ENCODE results near the gene SOST.

SOST gene

GRCh38 chr17:43774304-43775250 is 16.0 kb upstream of the SOST start:
- DNase-seq (ENCODE audit: low spot score): no peak

DNA sequence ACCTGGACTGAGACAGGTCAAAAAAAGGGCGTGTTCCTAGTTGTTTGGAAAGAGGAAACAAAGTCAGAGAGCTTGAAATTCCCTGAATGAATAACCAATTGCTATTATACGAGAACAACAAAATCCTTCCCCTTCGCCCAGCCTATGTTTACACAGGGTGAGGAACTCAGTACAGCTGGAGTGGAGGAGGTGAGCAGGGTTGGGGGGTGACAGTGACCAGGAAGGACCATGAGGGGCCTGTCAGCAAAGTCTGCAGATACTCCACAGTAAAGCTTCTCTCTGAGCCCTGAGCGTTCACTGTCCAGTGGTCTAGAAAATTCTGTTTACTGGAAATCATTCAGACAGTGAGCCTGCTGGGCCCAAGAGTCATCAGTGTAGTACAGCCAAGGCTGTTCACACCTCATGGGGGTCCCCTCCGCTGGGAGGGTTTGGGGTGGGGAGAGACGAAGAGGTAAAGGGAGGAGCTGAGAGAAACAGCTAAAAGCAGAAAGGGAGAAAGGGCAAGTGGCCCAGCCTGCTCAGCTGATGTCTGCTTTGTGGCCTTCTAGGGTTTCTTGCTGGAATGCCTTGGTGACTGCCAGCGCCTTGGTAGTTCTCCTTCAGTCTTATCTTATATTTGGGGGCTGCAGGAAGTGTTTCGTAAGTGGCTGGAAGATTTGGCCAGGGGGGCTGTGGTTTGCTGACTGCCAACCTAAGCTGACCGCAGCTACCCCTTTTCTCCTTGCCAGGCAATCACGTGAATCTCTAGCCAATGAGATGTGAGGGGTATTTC is 14.5 kb upstream of the SOST start:
- DNase-seq (ENCODE audit: low spot score): no peak

DNA sequence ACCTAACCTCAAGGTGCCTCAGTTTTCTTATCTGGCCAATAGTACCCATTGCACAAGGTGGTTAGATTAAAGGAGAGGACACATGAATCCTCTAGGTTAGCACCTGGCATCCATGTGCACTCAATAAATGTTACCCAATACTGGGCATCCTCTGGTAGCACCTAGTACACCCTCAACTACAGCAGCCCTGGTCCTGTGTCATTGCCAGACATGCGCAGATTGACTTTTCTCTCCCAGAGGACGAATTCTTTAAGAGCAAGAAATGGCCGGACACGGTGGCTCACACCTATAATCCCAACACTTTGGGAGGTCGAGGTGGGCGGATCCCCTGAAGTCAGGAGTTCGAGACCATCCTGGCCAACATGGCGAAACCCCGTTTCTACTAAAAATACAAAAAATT is 12.9 kb upstream of the SOST start:
- no peak for DNase-seq (ENCODE audit: low spot score)

GRCh38 chr17:43770957-43771356 is 12.4 kb upstream of the SOST start:
- no peak for DNase-seq (ENCODE audit: low spot score)

- DNase-seq (ENCODE audit: low spot score): no peak
Observed at GRCh38 chr17:43769859-43770258, 11.3 kb upstream of the SOST start.

- DNase-seq (ENCODE audit: low spot score): no peak
Observed at GRCh38 chr17:43769426-43769825, 10.8 kb upstream of the SOST start.

- no peak for DNase-seq (ENCODE audit: low spot score)
Observed at GRCh38 chr17:43768943-43769342, 10.4 kb upstream of the SOST start.

GRCh38 chr17:43768382-43768781 is 9.8 kb upstream of the SOST start:
- no peak for DNase-seq (ENCODE audit: low spot score)

- DNase-seq (ENCODE audit: low spot score): no peak
Observed at GRCh38 chr17:43767713-43768059, 9.1 kb upstream of the SOST start.

- no peak for DNase-seq (ENCODE audit: low spot score)
Observed at GRCh38 chr17:43767053-43767712, 8.6 kb upstream of the SOST start.

- DNase-seq (ENCODE audit: low spot score): peak; percentile 59
Observed at GRCh38 chr17:43766413-43767052, 7.9 kb upstream of the SOST start.

DNA sequence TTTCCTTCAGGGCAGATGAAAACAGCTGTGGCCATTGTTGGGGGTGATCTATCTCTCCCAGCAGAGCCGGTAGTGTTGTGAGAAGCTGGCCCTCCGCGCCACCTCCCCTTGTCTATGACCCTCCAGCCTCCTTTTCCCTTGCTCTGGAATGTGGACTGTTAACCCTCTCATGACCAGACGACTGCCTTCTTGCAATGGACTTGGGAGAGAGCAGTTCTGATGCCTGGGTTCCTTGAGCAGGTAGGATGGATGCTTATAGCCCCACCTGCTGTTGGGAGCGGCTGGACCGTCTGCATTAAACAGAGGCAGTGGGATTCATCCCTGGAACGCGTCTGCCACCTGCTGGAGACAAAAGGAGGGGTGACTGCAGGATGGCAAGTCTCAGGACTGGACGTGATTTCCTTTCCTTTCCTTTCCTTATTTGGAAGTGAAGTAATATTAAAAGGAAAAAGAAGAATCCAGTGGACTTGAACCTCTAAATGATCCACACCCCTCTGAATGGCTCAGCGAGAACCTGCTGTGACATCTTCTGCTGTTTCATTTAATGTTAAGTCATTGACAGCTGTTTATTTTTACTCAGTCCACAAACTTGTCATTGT is 1.8 kb upstream of the SOST start:
- DNase-seq (ENCODE audit: low spot score): peak; percentile 92

- no peak for DNase-seq (ENCODE audit: low spot score)
Observed at GRCh38 chr17:43759836-43760235, 1.2 kb upstream of the SOST start.

DNA sequence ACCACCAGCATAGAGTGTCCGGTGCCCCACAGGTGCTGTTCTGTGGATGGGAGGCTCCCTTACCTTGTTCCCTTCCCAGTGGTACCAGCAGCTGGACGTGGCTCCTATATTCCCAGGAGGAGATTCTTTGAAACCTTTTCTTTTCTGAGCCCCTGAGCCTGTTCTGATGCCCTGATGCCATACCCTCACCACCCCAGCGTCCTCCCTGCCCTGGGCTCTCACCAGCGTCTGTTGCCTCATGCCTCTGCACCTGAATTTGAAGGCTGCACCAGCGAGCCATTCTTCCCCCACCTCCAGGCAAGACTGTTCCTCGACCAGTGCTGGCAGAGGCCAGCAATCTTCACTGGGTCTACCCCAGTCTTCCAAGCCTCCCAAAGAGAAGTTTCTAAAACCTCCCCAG is 505 bp downstream of the SOST start:
- DNase-seq (ENCODE audit: low spot score): no peak

- no peak for DNase-seq (ENCODE audit: low spot score)
Observed at GRCh38 chr17:43757171-43757660, 1.4 kb downstream of the SOST start.

GRCh38 chr17:43756201-43756600 is 2.4 kb downstream of the SOST start:
- DNase-seq (ENCODE audit: low spot score): no peak

- DNase-seq (ENCODE audit: low spot score): peak; percentile 42
Observed at GRCh38 chr17:43755389-43755875, 3.2 kb downstream of the SOST start.

GRCh38 chr17:43754947-43755346 is 3.6 kb downstream of the SOST start:
- DNase-seq (ENCODE audit: low spot score): no peak

GRCh38 chr17:43753493-43754129 is 5.0 kb downstream of the SOST start:
- DNase-seq (ENCODE audit: low spot score): no peak

- DNase-seq (ENCODE audit: low spot score): no peak
Observed at GRCh38 chr17:43750153-43750552, 8.4 kb downstream of the SOST start.

DNA sequence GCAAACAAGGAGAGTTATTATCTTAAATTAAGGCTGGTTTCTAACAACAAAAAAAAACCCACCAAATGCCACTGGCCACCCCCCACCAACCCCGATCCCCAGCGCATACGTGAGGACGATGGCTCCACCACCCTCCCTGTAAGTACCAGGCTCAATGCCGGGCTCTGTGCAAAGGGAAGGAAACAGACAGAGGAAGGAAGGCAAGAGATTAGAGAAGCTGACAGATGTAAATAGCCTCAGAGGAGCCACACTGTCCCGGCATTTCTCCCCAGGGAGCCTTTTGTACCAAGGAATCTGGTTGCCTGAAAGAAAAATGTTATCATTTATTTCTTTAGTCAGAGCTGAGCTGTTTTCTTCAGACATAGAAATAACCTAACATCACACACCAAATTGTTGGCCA is 13.1 kb downstream of the SOST start:
- DNase-seq (ENCODE audit: low spot score): peak; percentile 55

Measured in hepatic stellate cell (primary cell).